GM21390 (cell line): ENCODE data around the gene PPL.
"Not testable (repeated sequence)": the region's sequence is repeated elsewhere in the genome, so short reads cannot be mapped to it uniquely, and the experiment has no call there.

ENCODE experiments used
- ATAC-seq: cut with Tn5 transposase; IDR thresholded peaks from one replicate; pipeline ENCODE4 v1.9.1; 2021; ENCODE audit not compliant: unreplicated experiment

The PPL gene

DNA sequence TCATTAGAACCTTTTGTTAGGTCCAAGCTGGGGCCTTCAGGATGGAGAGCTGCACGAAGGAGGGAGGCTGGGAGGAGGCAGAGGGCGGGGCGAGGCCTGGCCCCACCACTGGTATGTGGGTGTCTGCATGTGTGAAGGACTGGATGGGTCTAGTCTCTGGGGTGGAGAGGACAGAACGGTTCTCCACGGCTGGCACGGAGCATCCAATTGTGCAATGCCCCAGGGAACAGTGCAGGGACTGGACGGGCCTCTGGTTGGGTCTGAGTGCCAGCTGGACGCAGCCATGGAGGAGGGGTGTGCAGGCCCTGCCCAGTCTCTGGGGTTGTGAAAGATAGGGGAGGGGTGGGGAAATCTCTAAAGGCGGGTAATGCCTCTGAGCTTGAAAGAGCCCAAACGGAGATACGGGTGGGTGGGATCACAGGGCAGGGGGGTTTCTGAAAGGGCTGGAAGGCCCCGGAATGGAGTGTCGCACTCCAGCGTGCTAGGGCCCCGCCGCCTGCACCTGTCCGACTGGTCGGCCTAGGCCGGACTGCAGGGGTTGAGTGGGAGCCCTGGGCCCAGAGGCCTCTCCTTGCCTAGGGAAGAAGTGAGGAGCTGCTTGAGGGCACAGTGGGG lies 1.6 kb downstream of the PPL start:
- ATAC-seq, result no peak

DNA sequence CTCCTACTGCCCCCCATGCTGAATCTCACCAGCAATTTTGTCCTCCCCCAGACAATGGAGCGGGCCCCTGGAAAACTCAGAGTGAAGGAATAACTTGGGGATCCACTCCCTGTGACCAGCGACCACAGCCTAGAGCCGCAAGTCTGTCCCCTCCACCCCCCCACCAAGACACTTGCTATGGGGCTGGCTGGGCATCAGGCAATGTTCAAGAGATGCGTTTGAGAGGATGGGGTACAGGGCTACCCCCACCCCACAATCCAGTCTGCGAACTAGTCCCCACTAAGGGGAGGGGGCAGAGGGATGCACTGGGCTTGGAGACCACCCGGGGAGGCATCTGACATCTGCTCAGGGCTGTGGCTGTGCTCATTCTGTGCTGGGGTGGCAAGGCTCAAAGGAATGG lies 2.4 kb downstream of the PPL start:
- no peak for ATAC-seq

DNA sequence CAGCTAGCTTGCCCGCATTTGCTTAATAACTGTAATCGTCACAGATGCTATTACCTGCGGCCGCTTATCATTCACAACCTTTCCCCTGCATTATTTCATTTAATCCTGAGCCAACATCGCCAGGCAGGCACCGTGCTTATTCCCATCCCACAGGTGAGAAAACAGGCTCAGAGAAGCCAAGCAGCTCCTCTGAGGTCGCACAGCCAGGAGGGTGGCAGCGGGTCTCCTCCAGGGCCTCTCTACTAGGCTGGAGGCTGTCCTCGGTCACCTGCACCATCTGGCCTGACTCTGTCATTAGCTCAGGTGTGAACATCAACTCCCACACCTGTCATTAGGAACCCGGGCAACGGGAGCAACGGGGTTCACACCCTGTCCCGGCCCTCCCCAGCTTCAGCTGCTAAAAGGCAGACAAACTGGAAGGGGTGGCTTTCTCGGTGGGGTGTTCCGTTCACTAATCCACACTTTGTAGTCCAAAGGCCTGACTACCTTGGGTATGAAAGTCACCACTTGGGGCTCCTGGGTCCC lies 3.0 kb downstream of the PPL start:
- ATAC-seq, result no peak

DNA sequence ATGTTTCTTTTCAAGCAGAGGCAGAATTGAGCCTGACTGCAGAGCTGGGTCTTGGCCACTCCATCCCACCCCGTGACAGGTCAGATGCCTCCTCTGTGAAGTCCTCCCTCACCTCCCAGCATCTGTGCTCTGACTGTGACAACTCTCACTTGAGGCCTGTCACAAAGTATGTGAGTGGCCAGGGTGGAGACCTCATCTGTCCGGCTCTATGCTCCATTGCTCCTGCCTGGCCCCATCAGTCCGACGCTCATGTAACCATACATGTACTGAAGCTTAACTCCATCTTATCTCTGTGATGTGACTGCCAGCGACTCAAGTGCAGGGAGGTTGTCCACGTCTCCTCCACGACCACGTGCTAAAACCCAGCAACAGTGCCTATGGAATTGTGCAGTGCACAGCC lies 3.5 kb downstream of the PPL start:
- no peak for ATAC-seq

DNA sequence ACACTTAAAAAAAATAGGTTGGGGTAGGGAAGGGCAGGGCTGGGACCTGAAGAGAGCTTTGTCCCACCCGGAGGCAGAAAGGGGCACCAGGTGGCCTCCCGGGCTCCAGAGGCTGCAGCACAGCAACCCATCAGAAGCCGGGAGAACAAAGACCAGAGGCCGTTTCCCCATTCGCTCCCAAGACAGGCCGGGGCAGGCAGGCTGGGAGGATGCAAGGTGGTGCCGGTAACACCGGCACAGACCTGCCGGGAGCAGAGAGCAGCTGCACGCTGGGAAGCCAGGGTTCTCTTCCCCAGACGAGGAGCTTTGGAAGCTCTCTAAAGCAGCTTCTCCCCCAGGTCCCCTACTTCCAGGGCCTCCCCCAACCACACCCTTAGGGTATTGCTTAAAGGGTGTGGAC lies 5.6 kb downstream of the PPL start:
- ATAC-seq, result no peak

DNA sequence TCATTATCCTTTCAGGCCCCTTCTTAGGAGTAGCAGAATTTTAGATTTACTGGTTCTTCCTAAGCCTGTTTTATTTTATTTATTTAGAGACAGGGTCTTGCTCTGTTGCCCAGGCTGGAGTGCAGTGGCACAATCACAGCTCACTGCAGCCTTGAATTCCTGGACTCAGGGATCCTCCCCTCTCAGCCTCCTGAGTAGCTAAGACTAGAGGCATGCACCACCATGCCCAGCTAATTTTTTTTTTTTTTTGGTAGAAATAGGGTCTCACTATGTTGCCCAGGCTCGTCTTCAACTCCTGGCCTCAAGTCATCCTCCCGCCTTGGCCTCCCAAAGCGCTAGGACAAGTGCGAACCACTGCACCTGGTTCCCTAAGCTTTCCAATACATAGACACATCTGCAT lies 7.3 kb downstream of the PPL start:
- not testable (repeated sequence) for ATAC-seq

DNA sequence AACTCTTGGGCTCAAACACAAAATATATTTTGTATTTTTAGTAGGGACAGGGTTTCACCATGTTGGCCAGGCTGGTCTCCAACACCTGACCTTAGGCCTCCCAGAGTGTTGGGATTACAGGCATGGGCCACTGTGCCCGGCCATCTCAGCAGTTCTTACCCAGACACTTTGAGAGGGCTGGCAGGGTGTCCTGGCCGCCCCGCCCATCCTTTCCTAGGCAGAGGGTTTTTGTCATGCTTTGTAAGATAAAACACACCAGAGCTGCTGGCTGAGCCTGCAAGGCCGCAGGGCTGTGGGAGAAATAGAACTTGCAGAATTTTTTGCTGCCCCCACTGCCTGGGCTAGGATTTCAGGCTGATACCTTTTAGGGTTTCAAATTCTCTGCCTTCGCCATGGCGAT lies 8.7 kb downstream of the PPL start:
- ATAC-seq, result no peak

DNA sequence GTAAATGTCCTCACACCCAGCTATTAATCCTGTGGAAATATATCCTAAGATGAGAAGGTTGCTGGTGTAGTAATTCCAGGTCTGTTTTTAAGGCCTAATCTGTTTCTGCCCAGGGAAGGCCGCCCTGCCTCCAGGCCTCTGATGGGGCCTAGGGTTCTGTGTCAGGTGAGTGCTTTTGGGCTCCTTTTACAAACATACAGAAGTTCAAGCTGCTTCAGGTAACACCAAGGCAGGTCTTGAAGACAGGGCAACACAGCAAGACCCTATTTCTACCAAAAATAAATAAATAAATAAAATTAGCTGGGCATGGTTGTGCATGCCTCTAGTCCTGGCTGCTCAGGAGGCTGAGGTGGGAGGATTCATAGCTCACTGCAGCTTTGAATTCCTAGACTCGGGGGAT lies 9.3 kb downstream of the PPL start:
- ATAC-seq, result no peak

DNA sequence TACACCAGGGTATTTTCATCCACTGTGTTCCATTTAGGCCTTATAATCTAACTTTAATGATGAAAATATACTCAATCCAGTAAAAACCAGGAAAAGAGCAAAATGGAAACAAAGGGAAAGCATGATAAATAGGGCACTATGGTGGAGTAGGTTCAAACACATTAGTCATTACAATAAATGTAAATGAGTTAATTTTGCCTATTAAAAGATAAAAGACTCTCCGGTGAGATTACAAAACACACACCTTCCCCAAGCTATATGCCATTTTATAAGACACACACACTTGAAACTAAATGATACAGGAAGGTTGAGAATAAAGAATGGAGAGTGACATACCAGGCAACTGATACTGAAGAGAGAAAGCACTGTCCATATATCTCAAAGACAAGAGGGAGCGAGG lies 10.0 kb downstream of the PPL start:
- no peak for ATAC-seq

DNA sequence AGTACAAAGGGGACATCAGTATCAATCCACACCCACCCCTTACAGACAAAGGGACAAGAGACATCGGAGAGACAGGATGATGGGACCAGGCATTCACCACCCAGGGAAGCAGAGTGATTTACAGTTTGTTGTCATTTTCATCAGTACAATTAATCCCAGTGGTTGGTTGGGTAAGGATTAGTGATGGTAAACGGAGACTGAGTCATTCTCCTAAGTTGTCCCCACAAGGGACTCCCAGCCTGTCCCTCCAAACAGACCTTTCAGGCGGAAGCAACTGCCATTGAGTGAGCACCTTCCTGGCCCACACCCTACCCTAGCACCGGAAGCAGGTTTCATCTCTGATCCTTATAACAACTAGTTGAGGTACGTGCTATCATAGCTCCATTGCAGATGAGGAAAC lies 11.2 kb downstream of the PPL start:
- no peak for ATAC-seq

DNA sequence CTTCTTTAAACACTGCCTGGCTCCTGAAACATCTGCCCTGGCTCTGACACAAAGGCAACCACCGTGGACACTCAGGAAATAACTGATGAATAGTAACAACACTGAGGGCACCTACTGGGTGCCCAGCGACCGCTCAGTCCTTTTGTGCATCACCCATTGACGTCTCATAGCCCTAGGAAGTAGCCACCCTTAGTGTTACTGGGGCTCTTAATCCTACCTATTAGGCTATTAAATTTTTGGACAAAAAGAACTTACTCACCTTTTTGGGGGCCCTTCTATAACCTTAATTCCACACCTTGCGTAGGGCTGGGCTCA lies 11.7 kb downstream of the PPL start:
- no peak for ATAC-seq

DNA sequence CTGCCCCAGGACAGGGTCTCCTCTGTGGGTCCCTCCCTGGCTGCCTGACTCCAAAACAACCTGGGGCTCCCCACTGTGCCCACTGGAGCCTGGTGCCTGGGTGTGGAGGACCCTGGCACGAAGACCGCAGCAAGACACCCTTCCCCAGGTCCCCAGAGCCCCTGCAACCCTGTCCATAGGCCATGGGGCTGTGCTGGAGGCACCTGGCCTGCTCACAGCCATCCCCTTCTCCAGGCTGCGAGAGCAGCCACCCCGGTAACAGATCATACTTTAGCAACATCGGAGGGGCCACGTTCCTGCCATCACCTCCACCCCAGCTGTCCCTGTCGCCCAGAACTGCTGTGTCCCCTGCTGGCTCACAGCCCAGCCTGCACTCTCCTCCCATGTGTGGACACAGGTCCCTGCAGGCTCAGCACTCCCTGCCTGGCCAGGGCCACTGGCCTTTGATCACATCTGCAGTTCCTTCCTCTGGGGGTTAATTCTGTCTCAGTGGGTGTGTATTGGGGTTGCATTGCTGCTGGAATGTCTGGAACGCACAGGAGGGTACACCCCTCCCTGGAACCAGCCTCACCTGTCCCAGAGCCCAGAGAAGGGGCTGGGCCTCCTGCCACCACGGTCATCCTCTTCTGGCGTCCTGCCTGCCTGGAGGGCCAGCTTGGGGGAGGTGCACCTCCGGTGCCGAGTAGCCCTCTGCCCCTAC lies 12.2 kb downstream of the PPL start:
- ATAC-seq, result no peak

DNA sequence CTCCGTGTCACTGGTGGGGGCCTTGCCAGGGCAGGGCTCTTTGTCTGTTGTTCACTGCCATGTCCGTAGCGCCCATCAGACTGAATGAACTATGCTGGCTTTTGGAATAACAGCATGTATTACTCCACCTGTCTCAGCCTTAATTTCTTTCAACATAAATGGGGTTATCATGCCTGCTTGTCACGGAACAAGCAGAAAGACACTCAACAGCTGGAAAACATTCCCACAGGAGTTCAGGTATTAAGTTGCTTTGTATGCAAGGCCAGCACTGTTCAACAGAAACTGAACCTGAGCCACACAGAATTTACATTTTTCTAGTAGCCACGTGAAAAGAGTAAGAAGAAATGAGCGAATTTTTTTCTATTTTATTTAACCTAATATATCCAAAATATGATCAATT lies 13.1 kb downstream of the PPL start:
- ATAC-seq, result no peak

DNA sequence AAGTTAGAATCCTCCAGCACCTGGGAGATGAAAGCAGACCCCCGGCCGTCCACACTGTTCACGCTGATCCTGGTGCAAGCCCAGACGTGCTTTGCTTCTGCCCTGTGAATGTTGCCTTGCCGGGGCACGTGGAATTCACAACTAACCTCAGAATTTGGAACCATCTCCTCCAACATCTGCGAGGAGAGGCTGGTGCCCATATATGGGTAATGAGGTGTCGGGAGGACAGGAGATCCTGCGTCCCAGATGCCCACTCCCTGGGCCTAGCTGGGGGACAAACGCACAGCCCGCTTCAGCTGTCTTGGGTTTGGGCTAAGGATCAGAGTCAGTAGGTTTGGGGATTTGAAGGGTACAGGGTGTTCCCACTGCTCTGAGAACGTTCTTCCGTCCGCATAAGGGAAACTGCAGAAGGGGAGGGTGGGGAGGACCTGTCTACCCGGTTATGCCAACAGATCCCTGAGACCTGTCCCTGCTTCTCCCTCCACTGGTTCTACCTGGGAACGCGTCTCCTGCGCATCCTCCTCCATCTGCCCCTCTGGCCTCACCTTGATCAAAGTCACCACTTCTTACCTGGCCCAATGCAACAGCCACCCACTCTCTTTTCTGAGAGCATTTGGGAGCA lies 14.1 kb downstream of the PPL start:
- no peak for ATAC-seq

DNA sequence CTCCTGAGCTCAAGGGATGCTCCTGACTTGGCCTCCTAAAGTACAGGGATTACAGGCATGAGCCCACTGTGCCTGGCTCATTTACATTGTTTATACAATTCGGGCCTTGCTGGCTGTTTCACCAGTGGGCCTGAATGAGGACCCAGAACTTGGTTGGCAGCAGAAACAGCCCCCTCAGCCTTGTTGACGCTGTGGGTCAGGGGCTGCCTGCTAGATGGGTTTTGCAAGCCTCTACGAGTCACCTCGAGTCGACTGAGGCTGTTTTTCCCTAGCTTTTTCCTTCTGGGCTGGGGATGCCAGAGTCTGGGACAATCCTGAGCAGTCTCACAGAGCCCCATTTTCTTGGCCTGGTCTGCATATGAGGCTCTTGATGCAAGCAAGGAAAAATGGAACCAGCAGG lies 16.1 kb downstream of the PPL start:
- no peak for ATAC-seq

DNA sequence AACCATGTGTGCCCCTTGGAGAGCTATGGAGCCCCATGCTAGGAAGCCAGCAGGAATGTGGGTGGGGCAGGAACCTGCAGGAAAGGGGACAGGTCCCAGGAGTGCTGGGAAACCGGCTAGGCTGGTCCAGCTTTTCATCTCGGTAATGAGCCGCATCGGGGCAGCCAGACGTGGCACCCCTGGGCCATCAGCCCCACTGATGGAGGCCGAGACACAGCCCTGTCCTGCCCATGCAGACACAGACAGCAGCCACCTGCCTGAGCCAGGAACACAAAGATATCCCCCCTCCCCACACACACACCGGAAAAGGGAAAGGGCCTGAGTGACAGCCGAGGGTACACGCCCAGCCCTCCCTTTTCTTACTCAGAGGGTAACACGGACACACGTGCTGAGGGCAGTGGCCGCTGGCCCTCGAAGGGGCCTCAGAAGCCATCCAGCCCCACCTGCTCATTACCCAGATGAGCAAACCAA lies 18.1 kb downstream of the PPL start:
- ATAC-seq, result no peak

DNA sequence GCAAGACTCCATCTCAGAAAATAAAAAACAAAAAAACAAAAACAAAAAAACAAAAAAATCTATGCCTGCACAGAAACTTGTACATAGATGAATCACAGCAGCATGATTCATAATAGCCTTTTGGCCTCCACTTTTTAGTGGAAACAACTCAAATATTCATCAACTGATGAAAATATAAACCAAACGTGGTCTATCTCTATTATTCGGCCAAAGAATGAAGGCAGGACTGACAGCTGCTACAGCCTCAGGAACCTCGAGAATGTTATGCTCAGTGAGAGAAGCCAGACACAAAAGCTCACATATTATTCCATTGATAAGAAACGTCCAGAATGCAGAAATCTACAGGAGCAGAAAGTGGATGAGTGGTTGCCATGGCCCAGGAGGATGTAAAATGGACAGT lies 19.8 kb downstream of the PPL start:
- ATAC-seq, result no peak

DNA sequence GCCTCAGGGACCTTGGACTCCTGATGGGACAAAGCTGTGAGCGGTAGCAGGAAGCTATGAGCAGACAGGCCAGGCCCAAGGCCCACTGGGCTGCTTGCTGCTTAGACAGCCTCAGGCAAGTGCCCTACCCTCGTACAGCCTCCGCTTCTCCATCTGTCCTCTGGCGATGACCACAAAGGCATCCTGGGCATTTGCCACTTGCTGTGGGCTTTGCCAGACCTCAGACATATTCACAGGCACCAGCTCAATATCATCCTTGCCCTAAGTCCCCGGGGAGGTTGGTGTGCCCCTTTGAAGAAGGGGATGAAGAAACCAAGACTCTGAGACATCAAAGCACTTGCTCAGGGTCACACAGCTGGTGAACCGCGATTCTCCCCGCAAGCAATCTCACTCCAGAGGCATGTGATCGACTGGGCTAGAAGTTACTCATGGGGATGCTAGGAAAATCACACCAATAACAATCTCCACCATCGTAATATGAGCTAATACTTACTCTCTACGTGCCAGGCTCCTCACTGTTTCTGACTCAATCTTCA lies 21.7 kb downstream of the PPL start:
- ATAC-seq, result no peak

DNA sequence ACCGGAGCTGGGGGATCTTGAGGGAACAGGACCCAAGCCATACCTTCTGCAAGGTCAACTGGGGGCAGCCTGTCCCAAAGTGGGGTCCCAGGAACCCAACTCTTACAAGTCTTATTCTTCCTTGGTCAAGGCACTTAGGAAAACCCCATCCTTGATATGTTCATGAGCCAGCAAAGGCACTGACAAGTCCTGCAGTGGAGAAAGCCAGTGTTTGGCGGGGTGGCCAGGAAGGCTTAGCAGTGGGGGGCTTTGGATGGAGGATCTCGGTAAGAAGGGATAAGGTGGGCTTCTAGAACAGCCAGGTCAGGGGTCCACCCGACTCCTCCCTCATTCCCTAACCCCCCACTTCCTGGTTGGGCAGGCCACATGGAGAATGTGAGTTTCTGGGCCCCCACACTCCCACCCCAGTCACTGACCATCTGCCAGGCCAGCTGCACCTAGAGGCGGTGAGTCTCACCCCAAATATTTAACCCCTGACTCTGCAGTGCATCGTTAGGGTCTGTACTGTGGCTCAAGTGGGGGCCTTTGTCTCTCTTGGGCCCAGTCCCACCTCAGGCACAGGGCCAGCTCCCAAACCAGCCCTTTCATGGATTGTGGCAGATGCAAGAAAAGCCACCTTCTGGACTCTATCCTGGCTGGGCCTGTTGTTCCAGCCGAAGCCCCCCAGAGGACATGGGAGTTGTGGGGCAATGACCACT lies 22.3 kb downstream of the PPL start:
- ATAC-seq, result no peak

DNA sequence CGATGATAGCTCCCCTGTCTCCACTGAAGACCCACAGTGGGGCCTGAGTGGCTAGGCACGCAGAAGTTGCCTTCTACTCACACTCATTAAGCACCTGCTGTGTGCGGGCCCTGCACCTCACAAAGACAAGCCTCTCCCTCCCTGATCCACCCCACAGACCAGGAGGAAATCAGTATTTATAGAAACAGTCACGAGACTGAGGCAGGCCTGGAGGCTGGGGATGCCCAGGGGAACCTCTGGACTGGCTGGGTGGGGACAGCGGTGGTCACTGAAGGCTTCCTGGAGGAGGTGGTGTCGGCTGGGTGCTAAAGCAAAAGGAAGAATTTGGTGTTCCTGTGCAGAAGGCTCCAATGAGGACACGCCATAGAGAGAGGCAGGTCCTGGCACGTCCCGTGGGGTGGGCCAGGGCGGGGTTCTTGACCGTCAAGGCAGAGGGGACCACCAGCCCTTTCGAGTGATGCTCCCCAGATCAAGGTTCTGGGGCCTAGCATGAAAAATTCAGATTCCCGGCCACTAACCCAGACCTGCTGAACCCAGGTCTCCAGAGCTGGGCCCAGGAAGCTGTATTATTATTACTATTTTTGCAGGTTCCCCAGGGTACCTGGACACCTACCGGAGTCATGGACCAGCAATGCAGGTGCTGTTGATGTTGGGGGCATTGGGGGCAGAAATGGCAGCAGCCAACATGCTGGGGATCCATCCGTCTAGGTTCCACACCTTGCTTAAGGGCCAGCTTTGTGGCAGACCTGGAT lies 23.0 kb downstream of the PPL start:
- ATAC-seq, result no peak
